ENCODE results near the gene STIL.
"Not testable (repeated sequence)": the region's sequence is repeated elsewhere in the genome, so short reads cannot be mapped to it uniquely, and the experiment has no call there.

Gene STIL

DNA sequence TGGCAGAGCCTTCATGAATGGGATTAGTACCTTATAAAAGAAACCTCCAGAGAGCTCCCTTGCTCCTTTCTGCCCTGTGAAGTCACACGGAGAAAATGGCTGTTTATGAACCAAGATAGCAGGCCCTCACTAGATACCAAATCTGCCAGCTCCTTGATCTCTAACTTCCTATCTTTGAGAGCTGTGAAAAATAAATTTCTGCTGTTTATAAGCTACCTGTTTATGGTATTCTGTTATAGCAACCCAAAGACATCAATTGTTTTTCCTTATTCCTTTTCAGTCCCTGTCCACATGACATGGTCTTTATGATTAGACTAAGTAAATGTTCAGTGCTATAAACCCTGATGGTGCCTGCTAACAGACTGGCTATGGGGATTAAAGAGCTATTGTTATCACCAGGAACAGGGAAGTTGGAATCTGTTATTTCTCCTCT lies 9.7 kb upstream of the STIL start:
- Histone ChIP-seq H3K4me3 (ENCODE audit: low read depth, low read length) (no peak overlapping the region), H2BK12ac (ENCODE audit: low read length) (no peak overlapping the region), H3K27ac (ENCODE audit: low read depth, low read length) (no peak overlapping the region), H2BK120ac (ENCODE audit: insufficient read depth, low read length, poor library complexity) (no peak overlapping the region), H3K4me1 (ENCODE audit: control insufficient read depth in 1 of 2, insufficient read depth in 2 of 2, low read length in 2 of 2) (peaks cover 0 to 1% of the 10 kb centered on the region in 2 experiments), H3K27me3 (ENCODE audit: insufficient read depth, low read length) (no peaks in the 10 kb centered on the region), H2AFZ (ENCODE audit: insufficient read depth, low read length, poor library complexity) (no peak overlapping the region), H4K8ac (ENCODE audit: low read depth, low read length) (no peak overlapping the region), H3K79me1 (ENCODE audit: low read length) (peaks cover 1% of the 10 kb centered on the region), H3K4ac (ENCODE audit: low read depth, low read length) (no peak overlapping the region), H4K12ac (ENCODE audit: low read depth, low read length) (no peak overlapping the region), H2BK5ac (ENCODE audit: low read depth, low read length, poor library complexity) (no peak overlapping the region), H2AK5ac (ENCODE audit: low read length) (no peak overlapping the region), H3K18ac (ENCODE audit: low read length) (no peak overlapping the region), H3K23ac (ENCODE audit: low read length) (no peak overlapping the region), H3K4me2 (ENCODE audit: low read length) (no peak overlapping the region), H3K9ac (ENCODE audit: low read length) (no peak overlapping the region), H4K91ac (ENCODE audit: low read depth, low read length) (no peak overlapping the region), H3K36me3 (ENCODE audit: control insufficient read depth in 1 of 2, insufficient read depth in 2 of 2, low read length in 2 of 2) (no peaks in the 10 kb centered on the region), H3K14ac (ENCODE audit: low read length) (no peak overlapping the region), H3K79me2 (ENCODE audit: control insufficient read depth, insufficient read depth, low read length, poor library complexity) (no peaks in the 10 kb centered on the region), H3K9me3 (ENCODE audit: insufficient read depth, low read depth, low read length) (no peaks in the 10 kb centered on the region)
- no peak for DNase-seq
- WGBS (ENCODE audit: extremely low coverage, insufficient coverage, insufficient read length), result no CpG with 5 or more reads among the region's 1 CpG

DNA sequence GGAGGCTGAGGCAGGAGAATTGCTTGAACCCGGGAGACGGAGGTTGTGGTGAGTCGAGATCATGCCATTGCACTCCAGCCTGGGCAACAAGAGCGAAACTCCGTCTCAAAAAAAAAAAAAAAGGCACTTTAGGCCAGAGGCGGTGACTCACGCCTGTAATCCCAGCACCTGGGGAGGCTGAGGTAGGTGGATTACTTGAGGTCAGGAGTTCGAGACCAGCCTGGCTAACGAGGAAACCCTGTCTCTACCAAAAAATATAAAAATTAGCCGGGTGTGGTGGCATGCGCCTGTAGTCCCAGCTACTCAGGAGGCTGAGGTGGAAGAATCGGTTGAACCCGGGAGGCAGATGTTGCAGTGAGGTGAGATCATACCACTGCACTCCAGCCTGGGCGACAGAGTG lies 6.0 kb upstream of the STIL start:
- not testable (repeated sequence) for H3K9ac ChIP-seq (ENCODE audit: low read length); H3K9me3 ChIP-seq (ENCODE audit: insufficient read depth, low read depth, low read length); H4K8ac ChIP-seq (ENCODE audit: low read depth, low read length); H2AFZ ChIP-seq (ENCODE audit: insufficient read depth, low read length, poor library complexity); H3K4me3 ChIP-seq (ENCODE audit: low read depth, low read length); H3K4me1 ChIP-seq (ENCODE audit: control insufficient read depth in 1 of 2, insufficient read depth in 2 of 2, low read length in 2 of 2); H4K12ac ChIP-seq (ENCODE audit: low read depth, low read length); H2BK12ac ChIP-seq (ENCODE audit: low read length); H3K23ac ChIP-seq (ENCODE audit: low read length); H2BK5ac ChIP-seq (ENCODE audit: low read depth, low read length, poor library complexity); H3K4me2 ChIP-seq (ENCODE audit: low read length); H3K79me2 ChIP-seq (ENCODE audit: control insufficient read depth, insufficient read depth, low read length, poor library complexity); H3K4ac ChIP-seq (ENCODE audit: low read depth, low read length); H3K27ac ChIP-seq (ENCODE audit: low read depth, low read length); DNase-seq; H3K79me1 ChIP-seq (ENCODE audit: low read length); H2BK120ac ChIP-seq (ENCODE audit: insufficient read depth, low read length, poor library complexity); H2AK5ac ChIP-seq (ENCODE audit: low read length); H3K18ac ChIP-seq (ENCODE audit: low read length); H3K14ac ChIP-seq (ENCODE audit: low read length); H3K27me3 ChIP-seq (ENCODE audit: insufficient read depth, low read length); H3K36me3 ChIP-seq (ENCODE audit: control insufficient read depth in 1 of 2, insufficient read depth in 2 of 2, low read length in 2 of 2)
- no CpG with 5 or more reads among the region's 14 CpGs for WGBS (ENCODE audit: extremely low coverage, insufficient coverage, insufficient read length)
- peak overlapping the region; percentile 24 for H4K91ac ChIP-seq (ENCODE audit: low read depth, low read length)

DNA sequence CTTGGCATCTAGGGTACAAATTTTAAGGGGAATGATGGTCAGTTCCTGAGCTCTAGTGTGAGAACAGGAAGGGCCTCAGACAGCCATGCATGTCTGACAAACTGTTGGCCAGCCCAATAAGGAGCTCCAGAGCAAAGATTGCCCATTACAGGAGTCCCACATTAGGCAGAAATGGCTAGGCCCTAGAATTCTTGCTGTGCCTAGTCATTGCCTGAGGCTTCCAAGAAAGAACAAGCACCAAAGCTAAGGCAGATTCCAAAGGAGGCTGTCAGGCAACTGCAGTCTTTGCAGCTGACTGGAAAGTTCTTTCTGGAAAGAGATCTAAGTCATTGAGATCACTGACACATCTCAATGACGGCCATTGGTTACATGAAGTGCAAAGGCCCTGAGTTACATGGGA lies 3.9 kb upstream of the STIL start:
- peaks cover 2% of the 10 kb centered on the region for H3K79me2 ChIP-seq (ENCODE audit: control insufficient read depth, insufficient read depth, low read length, poor library complexity)
- H3K14ac ChIP-seq (ENCODE audit: low read length), result no peak overlapping the region
- H2BK12ac ChIP-seq (ENCODE audit: low read length), result no peak overlapping the region
- H4K8ac ChIP-seq (ENCODE audit: low read depth, low read length), result no peak overlapping the region
- no peaks in the 10 kb centered on the region for H3K9me3 ChIP-seq (ENCODE audit: insufficient read depth, low read depth, low read length)
- no peak overlapping the region for H3K18ac ChIP-seq (ENCODE audit: low read length)
- H2BK120ac ChIP-seq (ENCODE audit: insufficient read depth, low read length, poor library complexity), result peak overlapping the region; percentile 73
- H3K4me3 ChIP-seq (ENCODE audit: low read depth, low read length), result no peak overlapping the region
- no peak overlapping the region for H3K4ac ChIP-seq (ENCODE audit: low read depth, low read length)
- H4K91ac ChIP-seq (ENCODE audit: low read depth, low read length), result peak overlapping the region; percentile 87
- no peak overlapping the region for H4K12ac ChIP-seq (ENCODE audit: low read depth, low read length)
- H3K4me2 ChIP-seq (ENCODE audit: low read length), result no peak overlapping the region
- peak overlapping the region; percentile 90 for H3K27ac ChIP-seq (ENCODE audit: low read depth, low read length)
- DNase-seq, result peak; percentile 85 to 96
- H3K27me3 ChIP-seq (ENCODE audit: insufficient read depth, low read length), result no peaks in the 10 kb centered on the region
- peak overlapping the region; percentile 50 for H2BK5ac ChIP-seq (ENCODE audit: low read depth, low read length, poor library complexity)
- H3K4me1 ChIP-seq (ENCODE audit: control insufficient read depth in 1 of 2, insufficient read depth in 2 of 2, low read length in 2 of 2), result peaks cover 0 to 7% of the 10 kb centered on the region in 2 experiments
- H2AFZ ChIP-seq (ENCODE audit: insufficient read depth, low read length, poor library complexity), result no peak overlapping the region
- no peak overlapping the region for H3K23ac ChIP-seq (ENCODE audit: low read length)
- no peak overlapping the region for H2AK5ac ChIP-seq (ENCODE audit: low read length)
- no peak overlapping the region for H3K9ac ChIP-seq (ENCODE audit: low read length)
- no peaks in the 10 kb centered on the region for H3K36me3 ChIP-seq (ENCODE audit: control insufficient read depth in 1 of 2, insufficient read depth in 2 of 2, low read length in 2 of 2)
- WGBS (ENCODE audit: extremely low coverage, insufficient coverage, insufficient read length), result no CpG with 5 or more reads among the region's 1 CpG
- peaks cover 7% of the 10 kb centered on the region for H3K79me1 ChIP-seq (ENCODE audit: low read length)

DNA sequence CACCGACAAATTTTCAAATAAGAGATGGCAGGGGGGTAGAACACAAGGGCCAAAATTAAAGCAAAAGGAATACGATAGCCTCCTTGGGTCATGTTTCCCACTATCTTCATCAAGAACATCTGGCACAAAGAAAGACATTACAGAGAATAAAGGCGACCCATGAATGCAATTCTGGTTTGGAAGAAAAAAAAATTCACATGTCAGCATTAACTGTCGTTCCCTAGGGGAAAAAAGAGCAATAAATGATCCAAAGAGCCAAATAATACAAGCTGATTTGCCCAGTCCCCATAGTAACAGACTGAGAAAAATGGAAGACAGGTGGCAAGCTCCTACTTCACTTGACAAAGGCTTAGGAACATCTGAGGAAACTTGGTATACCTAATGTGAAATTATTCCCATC lies 4.5 kb downstream of the STIL start:
- Histone ChIP-seq H3K4me1 (ENCODE audit: control insufficient read depth in 1 of 2, insufficient read depth in 2 of 2, low read length in 2 of 2) (no peaks in the 10 kb centered on the region), H3K4me3 (ENCODE audit: low read depth, low read length) (no peak overlapping the region), H3K9me3 (ENCODE audit: insufficient read depth, low read depth, low read length) (no peaks in the 10 kb centered on the region), H2BK12ac (ENCODE audit: low read length) (no peak overlapping the region), H4K8ac (ENCODE audit: low read depth, low read length) (no peak overlapping the region), H4K12ac (ENCODE audit: low read depth, low read length) (no peak overlapping the region), H2AFZ (ENCODE audit: insufficient read depth, low read length, poor library complexity) (no peak overlapping the region), H2BK5ac (ENCODE audit: low read depth, low read length, poor library complexity) (no peak overlapping the region), H3K79me1 (ENCODE audit: low read length) (no peaks in the 10 kb centered on the region), H3K27me3 (ENCODE audit: insufficient read depth, low read length) (no peaks in the 10 kb centered on the region), H3K14ac (ENCODE audit: low read length) (no peak overlapping the region), H3K79me2 (ENCODE audit: control insufficient read depth, insufficient read depth, low read length, poor library complexity) (peaks cover 4% of the 10 kb centered on the region), H3K18ac (ENCODE audit: low read length) (no peak overlapping the region), H2AK5ac (ENCODE audit: low read length) (no peak overlapping the region), H2BK120ac (ENCODE audit: insufficient read depth, low read length, poor library complexity) (no peak overlapping the region), H3K4ac (ENCODE audit: low read depth, low read length) (no peak overlapping the region), H3K23ac (ENCODE audit: low read length) (no peak overlapping the region), H4K91ac (ENCODE audit: low read depth, low read length) (no peak overlapping the region), H3K27ac (ENCODE audit: low read depth, low read length) (no peak overlapping the region), H3K4me2 (ENCODE audit: low read length) (no peak overlapping the region), H3K9ac (ENCODE audit: low read length) (no peak overlapping the region), H3K36me3 (ENCODE audit: control insufficient read depth in 1 of 2, insufficient read depth in 2 of 2, low read length in 2 of 2) (peaks cover 17 to 24% of the 10 kb centered on the region in 2 experiments)
- no peak for DNase-seq
- WGBS (ENCODE audit: extremely low coverage, insufficient coverage, insufficient read length), result no CpG with 5 or more reads among the region's 4 CpGs

Data from trophoblast cell (in vitro differentiated cells and primary cell).